AG20443 (cell line): ENCODE data around the gene KDM7A.
"Not testable (repeated sequence)": the region's sequence is repeated elsewhere in the genome, so short reads cannot be mapped to it uniquely, and the experiment has no call there.

Source experiments
- DNase-seq: peaks from one replicate; pipeline ENCODE4 v3.0.0; 2012; ENCODE audit warnings: low spot score, mixed read lengths

The KDM7A gene

GRCh38 chr7:140176811-140177702 lies at the start of gene KDM7A:
Gene KDM7A (minus strand): TSS chr7:140176983. CDS start chr7:140176937, 46 bp downstream.
- peak; percentile 97 for DNase-seq

- no peak for DNase-seq
These were observed 48.9 kb upstream of the KDM7A start for GRCh38 chr7:140225562-140226249.

- DNase-seq: no peak
These were observed 46.9 kb upstream of the KDM7A start for GRCh38 chr7:140223515-140224221.

GRCh38 chr7:140222814-140223213 lies 46.0 kb upstream of the KDM7A start:
- no peak for DNase-seq

DNA sequence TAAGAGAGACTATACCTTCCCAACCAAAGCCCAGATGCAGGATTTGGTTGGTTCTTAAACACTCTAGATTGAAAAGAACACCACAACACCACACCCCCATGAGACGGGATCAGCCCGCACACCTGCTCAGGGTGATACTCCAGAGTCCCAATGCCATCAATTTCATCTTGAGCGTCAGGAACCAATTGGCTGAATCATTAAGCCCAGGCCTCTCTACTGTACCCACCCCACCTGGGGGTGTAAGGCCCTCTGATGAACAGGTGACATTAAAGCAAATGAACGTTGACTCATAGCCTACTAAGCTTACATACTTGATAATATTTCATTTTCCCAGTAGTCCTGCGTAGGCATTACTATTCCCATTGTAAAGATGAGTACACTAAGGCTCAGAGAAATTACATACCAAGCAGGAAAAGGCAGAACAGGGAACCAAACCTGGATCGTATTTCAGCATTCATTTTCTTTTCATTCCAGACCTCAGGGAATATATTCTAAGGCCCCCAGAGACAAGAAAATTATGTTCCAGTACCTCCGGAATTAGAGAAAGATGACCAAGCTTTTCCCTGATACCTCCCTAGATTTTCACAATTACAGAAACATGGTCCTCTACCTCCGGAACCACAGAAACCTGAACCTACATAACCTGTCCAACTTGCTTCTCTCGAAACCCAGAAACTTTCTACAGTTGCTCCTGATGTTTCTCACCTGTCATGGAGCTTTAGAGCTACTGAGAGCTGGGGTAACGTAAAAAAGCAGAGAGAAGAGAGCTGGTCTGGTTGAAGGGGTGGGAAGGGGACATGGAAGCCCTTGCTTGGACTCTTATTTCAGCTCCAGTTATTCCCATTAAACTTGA lies 43.1 kb upstream of the KDM7A start:
- no peak for DNase-seq

- DNase-seq: no peak
These were observed 41.9 kb upstream of the KDM7A start for GRCh38 chr7:140218656-140219055.

GRCh38 chr7:140217750-140218501 lies 41.1 kb upstream of the KDM7A start:
- DNase-seq: no peak

GRCh38 chr7:140215281-140215680 lies 38.5 kb upstream of the KDM7A start:
- DNase-seq: no peak

GRCh38 chr7:140214075-140214684 lies 37.4 kb upstream of the KDM7A start:
- DNase-seq: peak; percentile 42

DNA sequence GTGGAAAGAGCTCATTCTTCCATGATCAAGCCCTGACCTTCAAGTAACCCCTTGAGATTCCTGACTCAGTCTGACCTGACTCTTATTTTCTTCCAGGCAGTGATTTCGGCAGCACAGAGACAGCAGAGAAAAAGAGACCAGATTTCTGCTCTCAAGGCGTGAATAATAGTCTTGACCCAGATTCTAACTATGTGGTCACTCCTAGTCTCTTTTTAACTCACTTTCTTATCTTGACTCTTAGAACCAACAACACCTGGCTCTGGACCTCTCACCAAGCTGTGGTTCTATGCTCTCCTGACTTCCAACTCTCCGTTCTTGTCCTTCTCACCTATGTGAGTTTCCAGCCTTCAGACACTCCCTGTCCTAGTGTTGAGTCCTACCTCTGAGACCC lies 36.9 kb upstream of the KDM7A start:
- peak; percentile 34 for DNase-seq

DNA sequence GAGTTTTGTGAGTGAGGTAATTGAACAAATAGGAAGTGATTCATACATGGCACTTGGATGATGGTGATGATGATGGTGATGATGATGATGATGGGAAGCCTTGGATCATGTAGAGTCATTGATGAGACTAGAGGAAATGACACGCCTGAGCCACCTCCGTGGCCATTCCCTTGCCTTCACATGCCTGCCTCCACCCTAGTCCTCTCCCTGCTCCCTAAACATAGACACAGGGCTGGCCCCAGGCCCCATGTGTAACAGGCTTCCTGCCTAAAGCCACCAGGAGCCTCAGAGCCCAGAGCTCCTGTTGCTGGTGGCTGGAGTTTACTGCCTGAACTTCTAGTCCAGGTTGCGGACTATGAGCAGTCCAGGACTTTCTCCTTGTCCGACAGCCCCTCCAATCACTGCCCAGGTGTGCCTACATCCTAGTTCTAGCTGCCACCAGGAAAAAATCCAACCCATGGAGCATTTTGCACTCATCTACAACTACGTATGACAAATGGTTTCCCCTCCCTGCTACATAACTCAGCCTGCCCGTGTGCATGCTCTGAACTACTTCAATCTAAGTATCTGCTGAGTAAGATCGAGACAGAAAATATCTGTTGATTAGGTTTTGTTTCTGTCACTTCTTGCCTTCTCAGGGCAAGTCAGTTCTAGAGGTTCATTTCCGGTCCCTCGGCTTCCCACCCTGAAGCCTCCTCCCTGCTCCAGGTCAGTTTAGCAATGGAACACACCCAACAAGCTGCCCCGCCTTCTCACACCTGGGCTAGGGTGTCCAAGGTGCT lies 35.5 kb upstream of the KDM7A start:
- peak; percentile 35 for DNase-seq

- no peak for DNase-seq
These were observed 34.9 kb upstream of the KDM7A start for GRCh38 chr7:140211698-140212097.

- DNase-seq: no peak
These were observed 33.3 kb upstream of the KDM7A start for GRCh38 chr7:140209866-140210609.

- no peak for DNase-seq
These were observed 30.0 kb upstream of the KDM7A start for GRCh38 chr7:140206616-140207389.

DNA sequence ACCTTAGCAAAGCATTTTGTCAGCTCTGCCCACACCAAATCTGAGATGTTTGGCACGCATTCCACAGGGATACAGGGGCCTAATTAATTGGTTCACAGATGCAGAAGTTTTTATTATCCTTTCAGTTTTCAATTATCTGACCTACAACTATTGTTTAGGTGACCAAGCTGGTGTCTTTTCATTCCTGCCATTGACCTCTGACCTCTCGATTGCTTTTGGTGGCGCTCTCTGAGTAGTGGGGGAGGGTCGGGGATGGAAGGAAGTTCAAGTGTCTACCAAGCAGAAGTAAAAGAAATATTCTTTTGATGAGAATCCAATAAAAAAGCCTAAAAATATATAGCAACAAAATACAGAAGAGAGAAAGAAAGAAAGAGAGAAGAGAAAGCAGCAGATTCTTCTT lies 28.8 kb upstream of the KDM7A start:
- no peak for DNase-seq

- DNase-seq: no peak
These were observed 26.8 kb upstream of the KDM7A start for GRCh38 chr7:140203556-140203955.

- DNase-seq: not testable (repeated sequence)
These were observed 26.2 kb upstream of the KDM7A start for GRCh38 chr7:140202942-140203341.

DNA sequence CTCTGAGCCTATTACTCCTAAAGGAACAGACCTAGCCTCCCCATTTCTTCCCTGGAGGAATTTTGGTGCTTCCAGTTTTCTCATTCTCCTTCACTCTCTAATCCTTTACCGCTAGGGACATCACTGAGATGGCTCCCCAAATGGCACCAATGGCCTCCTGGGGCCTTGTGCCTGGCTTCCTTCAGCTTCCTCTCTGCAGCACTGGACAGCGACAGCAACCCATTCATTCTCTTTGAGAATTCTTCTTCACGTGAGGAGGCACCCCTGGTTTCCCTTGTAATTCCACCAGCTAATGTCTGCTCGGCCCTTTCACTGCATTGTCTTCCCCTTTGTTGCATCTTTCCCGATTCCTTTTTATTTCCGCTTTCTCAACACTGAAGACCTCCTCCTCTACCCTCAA lies 24.6 kb upstream of the KDM7A start:
- DNase-seq: no peak
